Measurements from ENCODE around the gene ADGRD1.

Gene ADGRD1

DNA sequence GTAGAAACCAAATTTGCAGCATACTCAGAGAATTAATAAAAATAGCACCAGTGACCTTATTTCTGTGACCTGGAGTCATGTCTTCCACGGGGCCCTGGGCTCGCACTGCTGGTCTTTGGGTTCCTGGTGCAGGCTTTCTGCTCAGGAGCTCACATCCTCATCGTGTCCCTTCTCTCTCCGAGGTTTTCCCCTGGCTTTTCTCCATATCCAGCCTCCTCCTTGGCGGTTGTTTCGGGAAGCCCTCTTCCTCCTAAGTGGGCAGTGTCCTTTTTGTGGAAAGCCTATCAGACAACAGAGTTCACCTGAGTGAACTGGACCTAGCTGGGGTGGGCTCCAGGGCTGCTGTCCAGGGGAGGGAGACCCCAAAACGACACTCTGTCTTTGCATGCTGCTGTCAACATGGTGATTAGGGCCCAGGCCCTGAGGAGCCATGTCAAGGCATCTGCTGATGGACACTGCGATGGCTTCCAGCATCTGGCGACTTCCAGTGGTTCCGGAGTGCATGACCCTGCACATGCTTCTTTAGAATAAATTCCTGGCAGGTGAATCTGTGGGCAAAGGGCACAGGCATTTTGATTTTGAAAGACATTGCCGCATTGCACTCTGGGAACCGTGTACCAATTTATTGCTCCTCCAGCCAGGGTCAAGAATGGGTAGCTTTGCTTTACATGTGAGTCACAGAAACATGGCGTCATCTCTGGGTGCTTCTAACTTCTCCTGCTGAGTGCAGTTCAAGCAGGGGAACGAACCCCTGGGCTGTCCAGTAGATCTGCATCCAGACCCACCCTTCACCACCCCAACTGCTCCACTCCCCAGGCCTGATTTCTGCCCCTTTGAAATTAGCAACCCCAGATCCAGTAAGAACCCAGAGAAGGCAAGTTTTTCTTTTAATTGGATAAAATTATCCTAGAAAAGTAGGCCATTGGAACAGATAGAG lies 136.8 kb downstream of the ADGRD1 start:
- no peak for ATAC-seq
- TF ChIP-seq ZC3H10 (CRISPR knock-in tag; IDR thresholded peaks at IDR 0.05), result no peak
- TF ChIP-seq ISL1 (CRISPR knock-in tag; IDR thresholded peaks at IDR 0.05), result no peak
- TF ChIP-seq BACH2 (CRISPR knock-in tag; IDR thresholded peaks at IDR 0.05; ENCODE audit: borderline replicate concordance), result no peak
- TF ChIP-seq RARB (CRISPR knock-in tag; IDR thresholded peaks at IDR 0.05), result no peak
- TF ChIP-seq PPARA (CRISPR knock-in tag; IDR thresholded peaks at IDR 0.05; ENCODE audit: borderline replicate concordance), result no peak
- TF ChIP-seq, protein P1, sequence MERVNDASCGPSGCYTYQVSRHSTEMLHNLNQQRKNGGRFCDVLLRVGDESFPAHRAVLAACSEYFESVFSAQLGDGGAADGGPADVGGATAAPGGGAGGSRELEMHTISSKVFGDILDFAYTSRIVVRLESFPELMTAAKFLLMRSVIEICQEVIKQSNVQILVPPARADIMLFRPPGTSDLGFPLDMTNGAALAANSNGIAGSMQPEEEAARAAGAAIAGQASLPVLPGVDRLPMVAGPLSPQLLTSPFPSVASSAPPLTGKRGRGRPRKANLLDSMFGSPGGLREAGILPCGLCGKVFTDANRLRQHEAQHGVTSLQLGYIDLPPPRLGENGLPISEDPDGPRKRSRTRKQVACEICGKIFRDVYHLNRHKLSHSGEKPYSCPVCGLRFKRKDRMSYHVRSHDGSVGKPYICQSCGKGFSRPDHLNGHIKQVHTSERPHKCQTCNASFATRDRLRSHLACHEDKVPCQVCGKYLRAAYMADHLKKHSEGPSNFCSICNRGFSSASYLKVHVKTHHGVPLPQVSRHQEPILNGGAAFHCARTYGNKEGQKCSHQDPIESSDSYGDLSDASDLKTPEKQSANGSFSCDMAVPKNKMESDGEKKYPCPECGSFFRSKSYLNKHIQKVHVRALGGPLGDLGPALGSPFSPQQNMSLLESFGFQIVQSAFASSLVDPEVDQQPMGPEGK (CRISPR knock-in tag; IDR thresholded peaks at IDR 0.05; ENCODE audit: borderline replicate concordance), result no peak
- no peak for TF ChIP-seq ARNTL (CRISPR knock-in tag; IDR thresholded peaks at IDR 0.05; ENCODE audit: borderline replicate concordance, low read depth)
- TF ChIP-seq GLIS3 (CRISPR knock-in tag; IDR thresholded peaks at IDR 0.05), result no peak
- TF ChIP-seq ZFP3 (CRISPR knock-in tag; IDR thresholded peaks at IDR 0.05), result no peak
- TF ChIP-seq ZNF565 (CRISPR knock-in tag; conservative IDR thresholded peaks at IDR 0.05; ENCODE audit: low read depth), result no peak
- no peak for TF ChIP-seq ZFP30 (CRISPR knock-in tag; IDR thresholded peaks at IDR 0.05)

DNA sequence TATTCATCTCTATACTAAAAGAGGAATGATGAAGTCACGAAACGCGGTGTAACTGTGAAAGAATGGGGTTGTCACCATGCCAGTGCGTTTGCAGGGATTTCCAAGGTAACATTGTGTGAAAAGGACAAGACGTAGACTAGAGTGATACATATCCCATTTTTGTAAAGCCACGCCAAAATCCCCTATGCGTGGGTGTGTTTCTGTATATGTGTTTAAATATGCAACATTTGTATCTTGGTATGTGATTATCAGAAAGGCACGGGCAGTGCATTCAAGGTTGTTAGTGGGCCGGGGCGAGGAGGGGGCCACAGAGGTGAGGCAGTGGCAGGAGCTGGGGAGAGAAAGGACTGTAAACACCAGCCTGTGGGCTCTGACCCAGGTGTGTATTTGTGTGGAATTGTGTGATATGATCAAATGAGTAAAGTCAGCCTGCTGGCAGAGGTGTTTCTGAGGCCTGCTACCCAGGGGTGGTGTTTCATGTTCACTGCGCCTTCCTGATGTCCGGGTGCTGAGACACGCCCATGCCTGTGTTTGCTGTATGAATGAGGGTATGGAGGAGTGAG lies 137.8 kb downstream of the ADGRD1 start:
- TF ChIP-seq ZFP3 (CRISPR knock-in tag; IDR thresholded peaks at IDR 0.05) (no peak), OSR1 (CRISPR knock-in tag; IDR thresholded peaks at IDR 0.05) (no peak), PPARA (CRISPR knock-in tag; IDR thresholded peaks at IDR 0.05; ENCODE audit: borderline replicate concordance) (no peak), TOX (CRISPR knock-in tag; IDR thresholded peaks at IDR 0.05; ENCODE audit: borderline replicate concordance) (no peak), ZNF70 (CRISPR knock-in tag; IDR thresholded peaks at IDR 0.05) (no peak), BACH2 (CRISPR knock-in tag; IDR thresholded peaks at IDR 0.05; ENCODE audit: borderline replicate concordance) (no peak), ESRRG (CRISPR knock-in tag; IDR thresholded peaks at IDR 0.05) (no peak), TCF4 (CRISPR knock-in tag; IDR thresholded peaks at IDR 0.05; ENCODE audit: borderline replicate concordance) (no peak), ZNF565 (CRISPR knock-in tag; conservative IDR thresholded peaks at IDR 0.05; ENCODE audit: low read depth) (no peak), ISL1 (CRISPR knock-in tag; IDR thresholded peaks at IDR 0.05) (no peak), ZC3H10 (CRISPR knock-in tag; IDR thresholded peaks at IDR 0.05) (no peak)
- TF ChIP-seq, protein P1 (CRISPR knock-in tag; IDR thresholded peaks at IDR 0.05; ENCODE audit: borderline replicate concordance), result no peak
- TF ChIP-seq, protein P2, sequence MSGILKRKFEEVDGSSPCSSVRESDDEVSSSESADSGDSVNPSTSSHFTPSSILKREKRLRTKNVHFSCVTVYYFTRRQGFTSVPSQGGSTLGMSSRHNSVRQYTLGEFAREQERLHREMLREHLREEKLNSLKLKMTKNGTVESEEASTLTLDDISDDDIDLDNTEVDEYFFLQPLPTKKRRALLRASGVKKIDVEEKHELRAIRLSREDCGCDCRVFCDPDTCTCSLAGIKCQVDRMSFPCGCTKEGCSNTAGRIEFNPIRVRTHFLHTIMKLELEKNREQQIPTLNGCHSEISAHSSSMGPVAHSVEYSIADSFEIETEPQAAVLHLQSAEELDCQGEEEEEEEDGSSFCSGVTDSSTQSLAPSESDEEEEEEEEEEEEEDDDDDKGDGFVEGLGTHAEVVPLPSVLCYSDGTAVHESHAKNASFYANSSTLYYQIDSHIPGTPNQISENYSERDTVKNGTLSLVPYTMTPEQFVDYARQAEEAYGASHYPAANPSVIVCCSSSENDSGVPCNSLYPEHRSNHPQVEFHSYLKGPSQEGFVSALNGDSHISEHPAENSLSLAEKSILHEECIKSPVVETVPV (CRISPR knock-in tag; IDR thresholded peaks at IDR 0.05), result no peak
- ATAC-seq, result no peak

DNA sequence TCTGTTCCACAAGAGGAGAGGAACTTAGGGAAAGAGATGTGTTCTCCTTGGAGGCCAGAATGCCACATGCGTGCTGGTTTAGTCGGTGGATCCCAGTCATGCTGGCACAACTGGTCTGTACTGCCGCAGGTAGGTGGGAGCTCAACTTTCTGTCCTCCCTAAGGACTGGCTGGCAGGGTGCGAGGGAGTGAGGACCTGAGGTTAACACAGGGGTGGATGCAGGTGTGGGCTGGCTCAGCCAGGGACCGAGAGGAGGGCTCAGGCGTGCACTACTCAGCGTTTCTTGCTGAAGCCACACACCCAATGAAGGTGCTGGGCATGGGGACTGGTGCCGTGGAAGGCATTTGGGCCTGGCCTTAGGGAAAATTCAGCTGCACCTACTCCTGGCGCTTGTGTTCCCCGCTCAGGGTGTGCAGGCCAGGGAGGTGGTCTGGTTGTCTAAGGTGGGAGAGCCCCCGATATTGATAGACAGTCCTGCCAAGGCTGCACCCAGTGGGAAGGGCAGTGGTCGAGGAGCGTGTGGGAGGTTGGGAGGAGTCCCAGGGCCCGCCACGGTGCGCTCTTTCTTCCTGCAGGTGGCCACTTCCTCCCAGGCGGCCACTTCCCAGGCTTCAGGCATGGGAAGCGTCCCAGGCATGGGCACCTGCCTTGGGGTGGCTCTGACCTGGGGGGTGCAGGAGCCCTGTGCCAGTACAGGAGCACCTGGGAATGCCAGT lies 138.4 kb downstream of the ADGRD1 start:
- no peak for TF ChIP-seq ZNF565 (CRISPR knock-in tag; conservative IDR thresholded peaks at IDR 0.05; ENCODE audit: low read depth)
- no peak for TF ChIP-seq SNAI2 (CRISPR knock-in tag; IDR thresholded peaks at IDR 0.05)
- TF ChIP-seq, protein P1 (CRISPR knock-in tag; IDR thresholded peaks at IDR 0.05; ENCODE audit: borderline replicate concordance), result no peak
- TF ChIP-seq RARB (CRISPR knock-in tag; IDR thresholded peaks at IDR 0.05), result no peak
- no peak for TF ChIP-seq CSDC2 (CRISPR knock-in tag; IDR thresholded peaks at IDR 0.05)
- no peak for TF ChIP-seq ZC3H10 (CRISPR knock-in tag; IDR thresholded peaks at IDR 0.05)
- no peak for TF ChIP-seq ARNTL (CRISPR knock-in tag; IDR thresholded peaks at IDR 0.05; ENCODE audit: borderline replicate concordance, low read depth)
- TF ChIP-seq ZFP3 (CRISPR knock-in tag; IDR thresholded peaks at IDR 0.05), result no peak
- TF ChIP-seq ISL1 (CRISPR knock-in tag; IDR thresholded peaks at IDR 0.05), result no peak
- no peak for TF ChIP-seq BACH2 (CRISPR knock-in tag; IDR thresholded peaks at IDR 0.05; ENCODE audit: borderline replicate concordance)
- no peak for TF ChIP-seq GLIS3 (CRISPR knock-in tag; IDR thresholded peaks at IDR 0.05)
- no peak for TF ChIP-seq ESRRG (CRISPR knock-in tag; IDR thresholded peaks at IDR 0.05)
- TF ChIP-seq, protein P3, sequence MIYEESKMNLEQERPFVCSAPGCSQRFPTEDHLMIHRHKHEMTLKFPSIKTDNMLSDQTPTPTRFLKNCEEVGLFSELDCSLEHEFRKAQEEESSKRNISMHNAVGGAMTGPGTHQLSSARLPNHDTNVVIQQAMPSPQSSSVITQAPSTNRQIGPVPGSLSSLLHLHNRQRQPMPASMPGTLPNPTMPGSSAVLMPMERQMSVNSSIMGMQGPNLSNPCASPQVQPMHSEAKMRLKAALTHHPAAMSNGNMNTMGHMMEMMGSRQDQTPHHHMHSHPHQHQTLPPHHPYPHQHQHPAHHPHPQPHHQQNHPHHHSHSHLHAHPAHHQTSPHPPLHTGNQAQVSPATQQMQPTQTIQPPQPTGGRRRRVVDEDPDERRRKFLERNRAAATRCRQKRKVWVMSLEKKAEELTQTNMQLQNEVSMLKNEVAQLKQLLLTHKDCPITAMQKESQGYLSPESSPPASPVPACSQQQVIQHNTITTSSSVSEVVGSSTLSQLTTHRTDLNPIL (CRISPR knock-in tag; IDR thresholded peaks at IDR 0.05; ENCODE audit: low read depth), result no peak
- ATAC-seq, result no peak
